Measurements from ENCODE around the gene HECW1. TPM values are rescaled to one million over a fixed set of nuclear protein-coding genes. Genes with fewer than 3 reads are reported as not detected.

The HECW1 gene
- total and polyA plus RNA-seq, 4 donors: 0.05 TPM; not detected in 3

- no peak for TF ChIP-seq ZBTB33 (IDR thresholded peaks at IDR 0.05)
- no peak for TF ChIP-seq RAD21 (IDR thresholded peaks at IDR 0.05)
- no peak for TF ChIP-seq NR2F2 (IDR thresholded peaks at IDR 0.05)
- TF ChIP-seq CTCF (IDR thresholded peaks at IDR 0.05; ENCODE audit: low read depth, low read length, missing input control): no peak
- TF ChIP-seq RXRA (IDR thresholded peaks at IDR 0.05): no peak
- TF ChIP-seq TAF1 (conservative IDR thresholded peaks at IDR 0.05): no peak
- no peak for TF ChIP-seq JUND (IDR thresholded peaks at IDR 0.05)
- Histone ChIP-seq H3K4me1 (ENCODE audit: control insufficient read depth in 4 of 4, insufficient read depth in 4 of 4, low read length in 3 of 4) (no peaks in the 10 kb centered on the region), H3K9ac (ENCODE audit: low read depth in 1 of 2, low read length in 2 of 2) (no peak overlapping the region), H3K9me3 (ENCODE audit: control insufficient read depth in 4 of 4, low read length in 3 of 4) (no peaks in the 10 kb centered on the region), H3K4me3 (ENCODE audit: low read depth in 1 of 3, low read length in 3 of 3) (no peak overlapping the region), H3K27ac (ENCODE audit: low read depth in 1 of 2, low read length in 2 of 2) (no peak overlapping the region), H3K36me3 (ENCODE audit: control insufficient read depth in 4 of 4, insufficient read depth in 3 of 4, low read depth in 1 of 4, low read length in 3 of 4) (no peaks in the 10 kb centered on the region), H3K27me3 (ENCODE audit: control insufficient read depth in 4 of 4, insufficient read depth in 4 of 4, low read length in 3 of 4) (no peaks in the 10 kb centered on the region)
- DNase-seq (ENCODE audit: low spot score): no peak
- 80% methylated on average over 3 of the region's 3 CpGs for WGBS
Observed at GRCh38 chr7:43553999-43554398, 441.6 kb downstream of the HECW1 start.

GRCh38 chr7:43554423-43554822, 442.0 kb downstream of the HECW1 start:
- no peaks in the 10 kb centered on the region for H3K27me3 ChIP-seq (ENCODE audit: control insufficient read depth in 4 of 4, insufficient read depth in 4 of 4, low read length in 3 of 4)

More at GRCh38 chr7:43554423-43554822, 442.0 kb downstream of the HECW1 start:
- Histone ChIP-seq H3K9me3 (ENCODE audit: control insufficient read depth in 4 of 4, low read length in 3 of 4) (no peaks in the 10 kb centered on the region), H3K27ac (ENCODE audit: low read depth in 1 of 2, low read length in 2 of 2) (no peak overlapping the region), H3K4me3 (ENCODE audit: low read depth in 1 of 3, low read length in 3 of 3) (no peak overlapping the region), H3K4me1 (ENCODE audit: control insufficient read depth in 4 of 4, insufficient read depth in 4 of 4, low read length in 3 of 4) (no peaks in the 10 kb centered on the region), H3K9ac (ENCODE audit: low read depth in 1 of 2, low read length in 2 of 2) (no peak overlapping the region), H3K36me3 (ENCODE audit: control insufficient read depth in 4 of 4, insufficient read depth in 3 of 4, low read depth in 1 of 4, low read length in 3 of 4) (no peaks in the 10 kb centered on the region)
- 86% methylated on average over 15 of the region's 15 CpGs for WGBS
- TF ChIP-seq ZBTB33 (IDR thresholded peaks at IDR 0.05): no peak
- TF ChIP-seq REST (IDR thresholded peaks at IDR 0.05): no peak
- no peak for TF ChIP-seq EGR1 (IDR thresholded peaks at IDR 0.05; ENCODE audit: low read depth in 2 of 2)
- no peak for TF ChIP-seq RAD21 (IDR thresholded peaks at IDR 0.05)
- TF ChIP-seq RXRA (IDR thresholded peaks at IDR 0.05): no peak
- no peak for TF ChIP-seq YY1 (IDR thresholded peaks at IDR 0.05)
- DNase-seq (ENCODE audit: low spot score): no peak
